Activated CD8-positive, alpha-beta memory T cell treated with anti-CD3 and anti-CD28 coated beads, Interleukin-2, amount 50 U/mL, for 24 hours (primary cell): ENCODE results near the gene TTC27.
"Not testable (repeated sequence)": the region's sequence is repeated elsewhere in the genome, so short reads cannot be mapped to it uniquely, and the experiment has no call there.

Experiments
- DNase-seq: peaks from one replicate; pipeline ENCODE4 v3.0.0-alpha.2; 2020; ENCODE audit errors: extremely low read depth

Gene TTC27

DNA sequence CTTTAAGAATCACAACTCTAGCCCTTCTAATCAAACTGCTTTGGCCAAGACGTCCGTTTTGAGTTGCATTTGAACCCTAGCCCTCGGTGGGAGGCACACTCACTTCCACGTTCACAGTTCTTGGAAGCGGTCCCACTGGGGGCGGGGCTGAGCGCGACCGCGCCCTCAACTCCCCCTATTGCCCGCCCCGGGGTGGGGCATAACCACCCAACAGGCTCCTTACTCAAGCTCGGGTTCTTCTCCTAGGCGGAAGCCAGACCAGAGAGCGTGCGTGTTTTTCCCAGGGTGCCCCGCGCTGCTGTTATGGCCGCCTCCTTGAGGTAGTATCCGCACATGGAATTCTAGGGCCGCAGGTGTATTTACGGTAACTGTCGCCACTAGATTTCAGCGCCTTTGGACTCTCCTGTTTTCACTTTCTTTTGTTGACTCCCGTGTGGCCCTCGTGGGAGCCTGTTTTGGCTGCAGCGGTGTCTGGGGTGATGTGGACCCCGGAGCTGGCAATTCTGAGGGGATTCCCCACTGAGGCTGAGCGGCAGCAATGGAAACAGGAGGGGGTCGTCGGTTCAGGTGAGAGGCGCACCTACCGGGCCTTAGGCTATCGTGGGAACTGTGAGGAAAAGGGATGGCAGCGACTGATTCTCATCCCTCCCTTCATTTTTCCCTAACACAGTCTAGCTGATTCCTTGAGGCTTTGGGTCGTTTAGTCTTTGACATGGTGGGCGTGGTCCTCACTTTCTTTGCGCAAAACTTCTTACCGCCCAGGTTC, at the start of gene TTC27:
TSS of gene TTC27 (plus strand) at position 237 of the 766 bp plus-strand sequence. CDS start at position 480, 243 bp downstream.
- DNase-seq, result peak; percentile 86

- DNase-seq, result no peak
Observed at GRCh38 chr2:32591669-32592463, 36.0 kb upstream of the TTC27 start.

DNA sequence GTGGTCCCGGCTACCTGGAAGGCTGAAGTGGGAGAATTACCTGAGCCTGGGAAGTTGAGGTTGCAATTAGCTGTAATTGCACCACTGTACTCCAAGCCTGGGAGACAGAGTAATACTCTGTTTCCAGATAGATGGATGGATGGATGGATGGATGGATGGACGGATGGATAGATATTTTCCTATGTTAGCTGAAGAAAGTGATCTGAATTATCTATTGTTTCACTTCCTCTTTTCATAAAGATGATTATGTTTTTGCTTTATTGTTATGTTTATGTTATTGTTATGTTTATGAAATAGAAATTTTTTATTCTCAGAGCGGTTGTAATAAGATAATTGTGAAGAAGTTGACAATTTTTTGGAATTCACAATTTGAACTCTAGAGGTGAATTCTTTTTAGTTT, 33.3 kb upstream of the TTC27 start:
- no peak for DNase-seq

- no peak for DNase-seq
Observed at GRCh38 chr2:32611366-32611765, 16.5 kb upstream of the TTC27 start.

- DNase-seq, result no peak
Observed at GRCh38 chr2:32611771-32612170, 16.1 kb upstream of the TTC27 start.

DNA sequence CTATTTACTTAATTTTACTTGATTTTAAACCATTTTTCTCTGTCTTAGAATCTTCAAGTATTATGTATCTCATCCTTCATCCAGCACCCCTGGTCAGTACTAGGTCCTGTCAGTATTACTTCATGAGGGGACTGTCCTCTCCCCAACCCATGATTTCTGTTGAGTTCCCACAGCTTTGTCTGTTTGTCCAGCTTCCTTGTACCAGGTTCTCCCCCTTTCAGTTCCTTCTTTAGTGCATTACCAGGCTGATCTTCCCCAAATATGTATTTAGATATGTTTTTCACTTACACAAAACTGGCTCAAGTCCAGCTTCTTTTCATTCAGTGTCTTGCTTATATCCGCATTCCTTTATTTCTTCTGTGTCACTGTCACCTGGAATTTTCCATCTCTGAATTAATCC, 13.8 kb upstream of the TTC27 start:
- no peak for DNase-seq

DNA sequence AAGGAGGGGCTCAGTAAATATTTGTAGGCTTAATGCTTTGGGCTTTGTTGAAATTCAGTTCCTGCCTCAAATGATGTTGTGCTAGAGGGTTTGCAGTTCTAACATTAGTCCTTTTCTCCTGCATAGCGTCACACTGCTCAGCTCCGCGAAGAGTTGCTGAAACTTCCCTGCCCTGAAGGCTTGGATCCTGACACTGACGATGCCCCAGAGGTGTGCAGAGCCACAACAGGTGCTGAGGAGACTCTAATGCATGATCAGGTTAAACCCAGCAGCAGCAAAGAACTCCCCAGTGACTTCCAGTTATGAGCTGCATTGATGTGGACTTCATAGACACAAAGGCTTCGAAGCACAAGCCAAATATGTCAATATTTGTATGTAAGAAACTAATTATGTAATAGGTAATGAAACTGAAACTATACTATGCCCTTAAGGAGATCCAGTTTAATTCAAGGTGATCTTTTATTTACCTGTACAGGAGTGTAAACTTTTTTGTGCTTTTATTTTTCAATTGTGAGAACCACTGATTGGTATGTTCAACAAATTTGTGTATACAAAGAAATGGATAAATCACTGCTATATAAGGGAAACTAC, 10.2 kb upstream of the TTC27 start:
- no peak for DNase-seq

DNA sequence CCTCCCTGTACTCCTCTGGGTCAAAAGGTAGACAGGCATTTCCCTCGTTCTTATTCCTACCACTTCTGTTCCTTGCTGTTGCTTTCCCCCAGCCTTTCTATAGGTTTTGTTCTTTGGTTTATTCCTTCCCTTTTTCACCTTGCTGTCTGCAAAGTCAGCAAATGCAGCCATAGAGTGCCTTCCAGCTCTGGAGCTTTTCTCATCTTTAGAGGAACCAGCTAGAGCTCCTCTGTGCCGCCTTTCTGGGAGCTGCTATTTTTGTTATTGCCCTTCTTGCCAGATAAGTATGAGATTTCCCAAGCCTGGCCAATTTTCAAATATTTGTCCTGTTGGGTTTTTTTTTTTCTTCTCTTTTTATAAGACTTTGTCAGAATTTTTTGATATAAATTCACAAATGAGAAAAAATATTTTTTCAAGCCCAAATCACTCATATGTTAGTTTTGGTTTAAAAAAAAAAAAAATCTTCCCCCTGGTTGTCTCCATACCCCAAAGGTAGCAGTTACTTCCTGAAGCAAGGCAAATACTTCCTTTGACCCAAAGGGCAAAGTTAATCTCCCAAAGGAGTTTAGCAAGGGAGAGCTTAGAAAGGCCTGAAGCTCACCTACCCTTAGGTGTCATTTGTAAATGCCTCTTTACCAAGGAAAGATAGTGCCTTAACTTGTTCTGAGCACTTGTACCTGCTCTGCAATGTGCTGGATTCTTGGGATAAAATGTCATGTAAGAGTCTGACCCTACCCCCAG, 5.1 kb upstream of the TTC27 start:
- DNase-seq, result no peak

GRCh38 chr2:32623311-32623706, 4.5 kb upstream of the TTC27 start:
- no peak for DNase-seq

DNA sequence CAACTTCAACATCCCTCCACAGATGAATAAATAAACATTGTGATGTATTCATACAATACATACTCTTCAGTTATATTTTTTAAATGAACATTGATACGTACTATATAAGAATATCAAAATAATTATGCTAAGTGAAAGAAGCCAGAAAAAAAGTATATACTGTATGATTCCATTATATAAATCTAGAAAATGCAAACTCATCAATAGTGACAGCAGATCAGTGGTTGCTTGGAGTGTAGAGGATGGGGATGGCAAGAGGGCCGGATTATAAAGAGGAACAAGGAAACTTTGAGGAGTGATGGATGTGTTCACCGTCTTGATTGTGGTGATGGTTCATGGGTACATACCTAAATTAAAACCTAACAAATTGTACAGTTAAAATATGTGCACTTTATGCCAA, 3.0 kb upstream of the TTC27 start:
- DNase-seq, result no peak

DNA sequence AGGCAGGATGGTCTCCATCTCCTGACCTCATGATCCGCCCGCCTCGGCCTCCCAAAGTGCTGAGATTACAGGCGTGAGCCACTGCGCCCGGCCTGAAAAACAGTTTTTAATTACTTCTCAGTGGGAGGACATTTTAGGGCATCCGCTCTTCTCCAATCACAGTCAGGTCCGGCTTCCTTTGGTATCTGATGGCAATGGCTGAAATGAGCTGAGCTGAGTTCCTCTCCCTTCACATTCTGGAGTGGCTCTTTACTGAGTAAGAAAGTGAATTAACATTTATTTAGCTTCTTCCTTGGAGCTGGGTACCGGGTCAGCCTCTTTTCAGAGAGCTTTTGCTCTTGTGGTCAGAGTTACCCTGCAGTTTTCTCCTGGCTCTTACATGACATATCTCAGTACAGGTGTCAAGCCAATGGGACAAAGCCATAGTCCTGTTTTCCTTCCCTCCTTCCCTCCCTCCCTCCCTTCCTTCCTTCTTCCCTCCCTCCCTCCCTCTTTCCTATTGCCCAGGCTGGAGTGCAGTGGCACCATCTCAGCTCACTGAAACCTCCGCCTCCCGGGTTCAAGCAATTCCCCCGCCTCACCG, 1.1 kb upstream of the TTC27 start:
- DNase-seq, result no peak

GRCh38 chr2:32627441-32627813, 423 bp upstream of the TTC27 start:
- no peak for DNase-seq

DNA sequence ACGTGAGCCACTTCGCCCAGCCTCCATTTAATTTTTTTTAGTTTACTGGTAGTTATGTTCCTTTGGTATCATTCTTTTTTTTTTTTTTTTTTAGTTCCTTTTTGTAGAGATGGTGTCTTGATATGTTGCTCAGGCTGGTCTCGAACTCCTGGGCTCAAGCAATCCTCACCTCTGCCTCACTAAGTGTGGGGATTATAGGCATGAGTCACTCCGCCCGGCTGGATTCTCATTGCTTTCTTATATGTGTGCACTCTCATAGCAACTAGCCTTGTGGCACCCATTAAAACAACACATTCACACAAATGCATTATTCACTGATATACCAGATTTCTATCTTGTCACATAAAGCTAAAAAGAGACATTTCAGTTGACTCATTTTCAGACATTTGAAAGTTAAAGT, 4.2 kb downstream of the TTC27 start:
- DNase-seq, result no peak

GRCh38 chr2:32633040-32633439, 5.2 kb downstream of the TTC27 start:
- no peak for DNase-seq

- not testable (repeated sequence) for DNase-seq
Observed at GRCh38 chr2:32638548-32638947, 10.7 kb downstream of the TTC27 start.

- DNase-seq, result no peak
Observed at GRCh38 chr2:32641180-32641579, 13.3 kb downstream of the TTC27 start.

- DNase-seq, result no peak
Observed at GRCh38 chr2:32647180-32647651, 19.4 kb downstream of the TTC27 start.

GRCh38 chr2:32652555-32653209, 24.8 kb downstream of the TTC27 start:
- DNase-seq, result no peak

DNA sequence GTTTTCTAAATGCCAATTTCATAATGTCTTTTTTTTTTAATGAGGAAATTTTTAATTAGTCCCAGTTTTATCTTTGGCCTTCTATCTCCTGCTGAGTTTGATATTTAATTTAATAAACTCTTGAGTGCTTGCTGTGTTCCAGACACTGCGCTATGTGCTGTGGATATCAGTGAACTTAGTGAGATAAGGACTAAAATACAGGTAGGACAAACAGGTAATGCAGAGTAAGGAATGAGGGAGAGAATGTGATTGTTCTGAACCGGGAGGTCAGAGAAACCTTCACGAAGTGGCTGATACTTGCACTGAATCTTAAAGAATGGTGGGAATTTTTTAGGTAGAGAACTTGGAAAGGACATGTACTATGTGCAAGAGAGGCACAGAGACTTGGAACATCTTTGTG, 28.2 kb downstream of the TTC27 start:
- DNase-seq, result no peak

GRCh38 chr2:32663864-32664263, 36.0 kb downstream of the TTC27 start:
- no peak for DNase-seq

DNA sequence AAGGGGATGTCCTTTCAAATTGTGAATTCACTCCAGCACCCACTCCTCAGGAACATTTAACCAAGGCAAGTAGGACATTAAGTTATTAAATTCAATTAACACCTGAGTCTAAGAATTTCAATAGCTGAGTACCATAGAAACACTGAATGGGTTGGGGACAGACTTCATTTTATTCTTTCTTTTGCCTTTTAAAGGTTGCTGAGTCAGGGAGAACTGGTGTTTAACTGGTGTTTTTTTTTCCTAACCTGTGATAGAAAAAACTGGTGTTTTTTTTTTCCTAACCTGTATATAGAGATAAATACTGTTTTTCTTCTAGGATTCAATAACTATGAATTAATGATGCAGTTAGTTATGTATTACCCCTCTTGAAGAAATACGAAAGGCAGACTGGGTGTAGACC, 38.9 kb downstream of the TTC27 start:
- DNase-seq, result no peak
